NT2/D1 (cell line): ENCODE measurements around the gene COX7A1.

ENCODE experiments used
- SUZ12 ChIP-seq: IDR thresholded peaks from 2 replicates; pipeline ENCODE4 v1.6.1; 2011; ENCODE audit not compliant: insufficient read length, insufficient read depth; ENCODE audit errors: extremely low read depth
- YY1 ChIP-seq: IDR thresholded peaks from 2 replicates; pipeline ENCODE4 v1.6.1; 2011; ENCODE audit not compliant: insufficient read length, insufficient read depth
- ZNF274 ChIP-seq: IDR thresholded peaks from 2 replicates; pipeline ENCODE4 v1.6.1; 2011; ENCODE audit warnings: mild to moderate bottlenecking, low read depth, low read length

DNA sequence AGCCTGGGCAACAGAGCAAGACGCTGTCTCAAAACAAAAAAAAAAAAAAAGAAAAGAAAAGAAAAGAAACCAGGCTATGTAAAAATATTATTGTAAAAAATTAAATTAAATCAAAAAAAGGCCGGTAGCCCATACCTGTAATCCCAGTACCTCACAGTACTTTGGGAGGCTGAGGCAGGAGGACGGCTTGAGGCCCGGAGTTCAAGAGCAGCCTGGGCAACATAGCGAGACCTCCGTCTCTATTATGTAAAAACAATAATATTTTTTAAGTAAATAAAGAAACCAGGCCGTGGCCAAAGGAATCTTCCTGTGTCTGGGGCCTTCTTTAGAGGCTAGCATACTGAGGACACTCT lies 13.2 kb downstream of the COX7A1 start:
- no peak for TF ChIP-seq SUZ12
- no peak for TF ChIP-seq ZNF274
- TF ChIP-seq YY1, result no peak
